Type B pancreatic cell (in vitro differentiated cells): ENCODE measurements around the gene TTC16. TPM values are rescaled to one million over a fixed set of nuclear protein-coding genes. Genes with fewer than 3 reads are reported as not detected.

Experiments used
- DNase-seq: peaks from one replicate; pipeline ENCODE4 v3.0.0; 2021; ENCODE audit warnings: mixed read lengths; ENCODE audit not compliant: unreplicated experiment; ENCODE audit errors: extremely low spot score
- H3K27ac Mint-ChIP-seq: 2 replicates; pipeline ENCODE4 v1.8.0; 2021; ENCODE audit warnings: mild to moderate bottlenecking, mixed read lengths
- H3K27me3 Mint-ChIP-seq: 2 replicates; pipeline ENCODE4 v1.8.0; 2021; ENCODE audit warnings: mixed read lengths
- H3K36me3 Mint-ChIP-seq: 2 replicates; pipeline ENCODE4 v1.8.0; 2021; ENCODE audit warnings: mixed read lengths
- H3K4me1 Mint-ChIP-seq: one replicate; pipeline ENCODE4 v1.8.0; 2021; ENCODE audit warnings: mixed read lengths; ENCODE audit not compliant: unreplicated experiment
- H3K4me3 Mint-ChIP-seq: 2 replicates; pipeline ENCODE4 v1.8.0; 2021; ENCODE audit warnings: mild to moderate bottlenecking, mixed read lengths
- H3K9me3 Mint-ChIP-seq: 2 replicates; pipeline ENCODE4 v1.8.0; 2021; ENCODE audit warnings: mixed read lengths
- total RNA-seq: library from RNA; stranded (reverse); gene quantifications from 2 replicates; pipeline ENCODE4 v1.2.1, GENCODE V29; 2021; ENCODE audit warnings: low replicate concordance
- TF ChIP-seq, protein P1 (sequence below): fragments of 200-600 bp; sonication (generic); conservative IDR thresholded peaks from 2 replicates; pipeline ENCODE4 v1.5.0; 2021; ENCODE audit warnings: antibody characterized with exemption, mild to moderate bottlenecking

The TTC16 gene
- total RNA-seq, 1 donor from 2014 or later, result 0.10 TPM

- no peaks in the 10 kb centered on the region for H3K9me3 Mint-ChIP-seq
- TF ChIP-seq, protein P1, sequence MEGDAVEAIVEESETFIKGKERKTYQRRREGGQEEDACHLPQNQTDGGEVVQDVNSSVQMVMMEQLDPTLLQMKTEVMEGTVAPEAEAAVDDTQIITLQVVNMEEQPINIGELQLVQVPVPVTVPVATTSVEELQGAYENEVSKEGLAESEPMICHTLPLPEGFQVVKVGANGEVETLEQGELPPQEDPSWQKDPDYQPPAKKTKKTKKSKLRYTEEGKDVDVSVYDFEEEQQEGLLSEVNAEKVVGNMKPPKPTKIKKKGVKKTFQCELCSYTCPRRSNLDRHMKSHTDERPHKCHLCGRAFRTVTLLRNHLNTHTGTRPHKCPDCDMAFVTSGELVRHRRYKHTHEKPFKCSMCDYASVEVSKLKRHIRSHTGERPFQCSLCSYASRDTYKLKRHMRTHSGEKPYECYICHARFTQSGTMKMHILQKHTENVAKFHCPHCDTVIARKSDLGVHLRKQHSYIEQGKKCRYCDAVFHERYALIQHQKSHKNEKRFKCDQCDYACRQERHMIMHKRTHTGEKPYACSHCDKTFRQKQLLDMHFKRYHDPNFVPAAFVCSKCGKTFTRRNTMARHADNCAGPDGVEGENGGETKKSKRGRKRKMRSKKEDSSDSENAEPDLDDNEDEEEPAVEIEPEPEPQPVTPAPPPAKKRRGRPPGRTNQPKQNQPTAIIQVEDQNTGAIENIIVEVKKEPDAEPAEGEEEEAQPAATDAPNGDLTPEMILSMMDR, result no peak
- no peaks in the 10 kb centered on the region for H3K36me3 Mint-ChIP-seq
- DNase-seq, result no peak
- H3K4me3 Mint-ChIP-seq, result no peak overlapping the region
- no peaks in the 10 kb centered on the region for H3K4me1 Mint-ChIP-seq
- H3K27me3 Mint-ChIP-seq, result peaks cover 3% of the 10 kb centered on the region
- no peak overlapping the region for H3K27ac Mint-ChIP-seq
Observed at GRCh38 chr9:127722055-127722745, 6.3 kb downstream of the TTC16 start.

DNA sequence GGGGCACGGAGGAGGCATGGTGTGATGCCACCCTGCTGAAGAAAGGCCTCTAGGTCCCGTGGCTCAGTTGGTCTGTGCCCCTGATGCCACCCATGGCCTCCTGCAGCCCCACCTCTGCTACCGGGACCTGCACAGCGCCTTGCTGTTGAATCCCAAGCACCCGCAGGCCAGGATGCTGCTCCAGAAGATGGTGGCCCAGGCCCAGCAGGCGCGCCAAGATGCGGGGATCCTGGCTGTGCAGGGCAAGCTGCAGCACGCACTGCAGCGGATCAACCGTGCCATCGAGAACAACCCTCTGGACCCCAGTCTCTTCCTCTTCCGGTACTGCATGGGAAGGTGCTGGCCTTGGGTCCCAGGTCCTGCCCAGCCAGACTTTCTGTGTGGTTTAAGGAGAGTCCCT, 7.1 kb downstream of the TTC16 start:
- no peak overlapping the region for H3K4me3 Mint-ChIP-seq
- H3K27ac Mint-ChIP-seq, result no peak overlapping the region
- H3K27me3 Mint-ChIP-seq, result peaks cover 3% of the 10 kb centered on the region
- TF ChIP-seq, protein P1, result no peak
- no peak for DNase-seq
- no peaks in the 10 kb centered on the region for H3K9me3 Mint-ChIP-seq
- H3K36me3 Mint-ChIP-seq, result no peaks in the 10 kb centered on the region
- H3K4me1 Mint-ChIP-seq, result no peaks in the 10 kb centered on the region

GRCh38 chr9:127723444-127723843, 7.6 kb downstream of the TTC16 start:
- Mint-ChIP-seq H3K36me3 (no peaks in the 10 kb centered on the region), H3K27ac (no peak overlapping the region), H3K9me3 (no peaks in the 10 kb centered on the region), H3K27me3 (peaks cover 3% of the 10 kb centered on the region), H3K4me1 (no peaks in the 10 kb centered on the region), H3K4me3 (no peak overlapping the region)
- TF ChIP-seq, protein P1, result no peak
- no peak for DNase-seq

- no peak for DNase-seq
- Mint-ChIP-seq H3K9me3 (no peaks in the 10 kb centered on the region), H3K27ac (no peak overlapping the region), H3K27me3 (peaks cover 3% of the 10 kb centered on the region), H3K4me1 (no peaks in the 10 kb centered on the region), H3K36me3 (no peaks in the 10 kb centered on the region), H3K4me3 (no peak overlapping the region)
- TF ChIP-seq, protein P1, result no peak
Observed at GRCh38 chr9:127724012-127724411, 8.1 kb downstream of the TTC16 start.

- TF ChIP-seq, protein P1, result no peak
- DNase-seq, result no peak
- no peaks in the 10 kb centered on the region for H3K27me3 Mint-ChIP-seq
- no peaks in the 10 kb centered on the region for H3K36me3 Mint-ChIP-seq
- no peak overlapping the region for H3K27ac Mint-ChIP-seq
- H3K4me3 Mint-ChIP-seq, result no peak overlapping the region
- no peaks in the 10 kb centered on the region for H3K9me3 Mint-ChIP-seq
- H3K4me1 Mint-ChIP-seq, result no peaks in the 10 kb centered on the region
Observed at GRCh38 chr9:127726871-127727270, 11.0 kb downstream of the TTC16 start.
